Ovary (tissue), 9 donors: ENCODE results near the gene LBH. TPM values are rescaled to one million over a fixed set of nuclear protein-coding genes. Genes with fewer than 3 reads are reported as not detected.

Experiments used
- DNase-seq, 5 donors: peaks; one replicate each; pipeline ENCODE4 v3.0.0-alpha.2; 2019 to 2020
- H3K27ac ChIP-seq, 2 donors: fragments of 200-600 bp; one replicate each; pipeline versions ENCODE4 v1.5.1 to v1.8.0; 2019 to 2022
- H3K27me3 ChIP-seq: fragments of 200-600 bp; one replicate; pipeline ENCODE4 v1.8.0; 2022
- H3K36me3 ChIP-seq: fragments of 200-600 bp; sonication (generic); one replicate; pipeline ENCODE4 v1.5.1; 2019
- H3K4me1 ChIP-seq: one replicate; pipeline ENCODE4 v1.8.1; 2013; ENCODE audit warnings: mild to moderate bottlenecking, moderate library complexity; ENCODE audit not compliant: insufficient read depth
- H3K4me3 ChIP-seq: fragments of 200-600 bp; sonication (generic); one replicate; pipeline ENCODE4 v1.5.1; 2017
- H3K9me3 ChIP-seq, 2 donors: fragments of 200-600 bp in 1 of 2; sonication (generic) in 1 of 2; one replicate each; pipeline versions ENCODE4 v1.5.1 to v1.8.1; 2013 to 2019; ENCODE audit warnings: mild to moderate bottlenecking in 1 of 2, moderate library complexity in 1 of 2
- EP300 ChIP-seq: sonication (generic); formaldehyde crosslinking; IDR thresholded peaks from one replicate; pipeline ENCODE4 v1.6.1; 2017; ENCODE audit warnings: antibody characterized with exemption
- POLR2A ChIP-seq: fragments of 450-650 bp; IDR thresholded peaks from one replicate; pipeline ENCODE4 v1.6.1; 2017; ENCODE audit warnings: antibody characterized with exemption, mild to moderate bottlenecking, moderate library complexity
- WGBS, 3 donors: extraction: QIAGEN DNeasy Blood & Tissue Kit in 1 of 3; methylation state at CpG; one replicate each; pipeline versions ENCODE4 v1.1.5 to v1.1.7; 2013 to 2017; 5-methylcytosine and 5-hydroxymethylcytosine counted together
- intact Hi-C, 4 donors: fragments of 100-400 bp; cut with DNase I; formaldehyde crosslinking; loops; one replicate each; pipeline versions ENCODE4 v1.11.0 to v1.15.1; 2022 to 2023
- polyA plus RNA-seq, 2 donors: library from polyadenylated mRNA; stranded (reverse); fragments of 200-250 nt in 1 of 2; fragments of 350-450 nt in 1 of 2; fragmentation: Illumina TruSeq in 1 of 2; extraction: RNeasy Lipid Tissue Mini Kit (QIAGEN cat#74804) in 1 of 2; gene quantifications; one replicate each; pipeline ENCODE4 v1.2.3, GENCODE V29; 2013 to 2014
- total RNA-seq, 7 donors: library from RNA; depleted of rRNA in 2 of 7; stranded (reverse); fragments of >200 nt in 2 of 7; fragmentation: NEBNext Ultra II Directional in 3 of 7; extraction: Animal tissue kit (Norgen Biotek cat#: 25700) in 3 of 7; gene quantifications; one replicate each; pipeline versions ENCODE4 v1.1.0 to v1.2.4, GENCODE V29; 2016 to 2023
- TF ChIP-seq, protein P1 (sequence below), 3 donors: fragments of 450-650 bp in 2 of 3; fragments of 200-600 bp in 1 of 3; IDR thresholded peaks; one replicate each; pipeline versions ENCODE4 v1.5.1 to v1.8.0; 2016 to 2022; ENCODE audit warnings: antibody characterized with exemption in 3 of 3, mild to moderate bottlenecking in 1 of 3
- donor health status: DM: no; HTN: no; CAD: no; lungs with moderate emphysema.
- donor health status: DM: no; HTN: no; CAD: no.
- donor health status: Bipolar disorder and iron deficiency.
- donor health status: DM: yes; HTN: yes; CAD: no.
- donor health status: DM: no; HTN: no; CAD: no.
- donor health status: DM: yes; HTN: yes; CAD: no.

LBH gene
- total and polyA plus RNA-seq, 9 donors: 50.4 to 260 (median 110) TPM

DNA sequence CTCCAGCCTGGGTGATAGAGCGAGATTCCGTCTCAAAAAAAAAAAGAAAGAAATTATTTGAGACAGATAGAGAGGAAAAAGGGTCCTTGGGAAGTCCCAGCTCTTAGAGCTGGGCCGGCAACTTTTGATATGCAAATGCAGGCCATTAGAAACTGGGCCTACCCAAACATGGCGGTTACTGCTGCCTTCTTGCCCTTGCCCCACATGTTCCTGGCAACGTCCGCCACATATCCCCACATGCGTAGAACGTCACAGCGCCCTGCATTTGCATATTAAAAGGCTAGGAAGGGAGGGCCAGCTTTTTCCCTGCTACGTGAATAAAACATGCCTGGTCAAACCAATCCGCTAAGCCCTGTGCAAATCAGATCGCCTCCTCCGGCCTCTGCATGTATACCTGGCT, 40.7 kb upstream of the LBH start:
- H3K9me3 ChIP-seq: no peaks in the 10 kb centered on the region
- 95 to 96% (median 95%) methylated on average over 13 of the region's 13 CpGs for WGBS, 3 donors
- H3K36me3 ChIP-seq: no peaks in the 10 kb centered on the region
- H3K27me3 ChIP-seq: no peaks in the 10 kb centered on the region
- DNase-seq: no peak
- no peaks in the 10 kb centered on the region for H3K4me1 ChIP-seq
- no peak overlapping the region for H3K4me3 ChIP-seq
- TF ChIP-seq POLR2A (no peak), EP300 (no peak)
- TF ChIP-seq, protein P1, sequence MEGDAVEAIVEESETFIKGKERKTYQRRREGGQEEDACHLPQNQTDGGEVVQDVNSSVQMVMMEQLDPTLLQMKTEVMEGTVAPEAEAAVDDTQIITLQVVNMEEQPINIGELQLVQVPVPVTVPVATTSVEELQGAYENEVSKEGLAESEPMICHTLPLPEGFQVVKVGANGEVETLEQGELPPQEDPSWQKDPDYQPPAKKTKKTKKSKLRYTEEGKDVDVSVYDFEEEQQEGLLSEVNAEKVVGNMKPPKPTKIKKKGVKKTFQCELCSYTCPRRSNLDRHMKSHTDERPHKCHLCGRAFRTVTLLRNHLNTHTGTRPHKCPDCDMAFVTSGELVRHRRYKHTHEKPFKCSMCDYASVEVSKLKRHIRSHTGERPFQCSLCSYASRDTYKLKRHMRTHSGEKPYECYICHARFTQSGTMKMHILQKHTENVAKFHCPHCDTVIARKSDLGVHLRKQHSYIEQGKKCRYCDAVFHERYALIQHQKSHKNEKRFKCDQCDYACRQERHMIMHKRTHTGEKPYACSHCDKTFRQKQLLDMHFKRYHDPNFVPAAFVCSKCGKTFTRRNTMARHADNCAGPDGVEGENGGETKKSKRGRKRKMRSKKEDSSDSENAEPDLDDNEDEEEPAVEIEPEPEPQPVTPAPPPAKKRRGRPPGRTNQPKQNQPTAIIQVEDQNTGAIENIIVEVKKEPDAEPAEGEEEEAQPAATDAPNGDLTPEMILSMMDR (IDR thresholded peaks at IDR 0.05): no peak
- no peak overlapping the region for H3K27ac ChIP-seq
- intact Hi-C loops: no loop called here

DNA sequence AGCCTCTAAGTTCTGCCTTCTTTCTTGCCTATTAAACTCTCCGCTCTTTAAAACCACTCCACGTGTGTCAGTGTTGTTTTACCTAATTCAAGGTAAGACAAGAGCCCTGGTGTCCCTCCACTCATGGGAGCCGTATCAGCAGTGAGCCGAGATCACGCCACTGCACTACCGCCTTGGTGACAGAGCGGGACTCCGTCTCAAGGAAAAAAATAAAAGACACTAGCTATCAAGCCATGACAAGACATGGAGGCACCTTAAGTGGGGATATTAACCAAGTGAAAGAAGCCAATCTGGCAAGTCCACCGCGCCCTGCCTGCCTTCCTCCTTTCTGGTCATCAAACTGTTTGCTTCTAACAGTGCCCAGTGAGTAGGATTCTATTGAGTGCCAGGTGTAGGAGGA, 40.2 kb upstream of the LBH start:
- intact Hi-C loops: no loop called here
- H3K4me1 ChIP-seq: no peaks in the 10 kb centered on the region
- 96% methylated on average over 10 of the region's 10 CpGs for WGBS, 3 donors
- no peaks in the 10 kb centered on the region for H3K9me3 ChIP-seq
- no peaks in the 10 kb centered on the region for H3K36me3 ChIP-seq
- DNase-seq: no peak
- no peak overlapping the region for H3K4me3 ChIP-seq
- no peak overlapping the region for H3K27ac ChIP-seq
- no peak for TF ChIP-seq EP300
- TF ChIP-seq, protein P1 (IDR thresholded peaks at IDR 0.05): no peak
- no peak for TF ChIP-seq POLR2A
- no peaks in the 10 kb centered on the region for H3K27me3 ChIP-seq

DNA sequence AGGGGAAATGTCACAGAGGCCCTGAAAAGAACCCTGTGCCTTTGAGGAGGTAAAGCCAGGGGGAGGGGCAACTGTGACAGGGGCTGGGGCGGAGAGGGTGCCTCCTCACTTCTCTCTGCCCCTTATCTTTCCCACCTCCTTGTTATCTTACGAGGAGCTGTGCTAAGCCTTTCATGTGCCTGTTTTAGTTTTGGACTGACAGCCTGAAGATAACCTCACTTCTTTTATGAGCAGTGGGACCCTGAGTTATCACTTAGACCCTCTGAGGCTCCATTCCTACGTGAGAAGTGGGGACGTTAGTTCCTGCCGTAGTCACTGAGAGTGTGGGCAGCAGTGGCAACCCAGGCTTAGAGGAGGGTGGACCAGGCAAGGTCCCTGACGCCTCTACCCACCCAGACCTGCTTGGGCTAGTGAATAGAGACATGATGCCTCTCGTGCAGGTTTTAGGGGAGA, 39.5 kb upstream of the LBH start:
- no peaks in the 10 kb centered on the region for H3K27me3 ChIP-seq
- 86 to 89% (median 88%) methylated on average over 7 of the region's 7 CpGs for WGBS, 3 donors
- TF ChIP-seq EP300 (no peak), POLR2A (no peak)
- TF ChIP-seq, protein P1 (IDR thresholded peaks at IDR 0.05): no peak
- DNase-seq: no peak
- H3K4me3 ChIP-seq: no peak overlapping the region
- no peak overlapping the region for H3K27ac ChIP-seq
- no peaks in the 10 kb centered on the region for H3K4me1 ChIP-seq
- intact Hi-C loops: no loop called here
- H3K9me3 ChIP-seq: no peaks in the 10 kb centered on the region
- no peaks in the 10 kb centered on the region for H3K36me3 ChIP-seq

DNA sequence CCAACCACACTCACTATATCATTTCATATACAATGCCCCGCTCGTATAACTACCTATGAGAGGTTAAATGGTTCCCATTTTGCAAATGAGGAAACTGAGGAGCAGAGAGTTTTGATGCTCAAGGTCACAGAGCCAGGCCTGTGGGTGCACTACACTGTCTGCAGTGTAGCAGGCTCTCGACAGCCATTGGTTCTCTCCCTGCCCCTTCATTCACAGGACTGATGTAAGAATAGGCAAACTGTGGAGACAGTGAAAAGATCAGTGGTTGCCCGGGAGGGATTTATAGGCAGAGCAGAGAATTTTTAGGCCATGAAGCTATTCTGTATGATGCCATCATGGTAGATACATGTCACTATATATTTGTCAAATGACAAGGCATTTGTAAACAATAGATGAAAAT, 39.0 kb upstream of the LBH start:
- no peak for DNase-seq
- H3K4me1 ChIP-seq: no peaks in the 10 kb centered on the region
- intact Hi-C loops: no loop called here
- H3K9me3 ChIP-seq: no peaks in the 10 kb centered on the region
- WGBS, 3 donors: 84 to 87% (median 84%) methylated on average over 4 of the region's 4 CpGs
- H3K27me3 ChIP-seq: no peaks in the 10 kb centered on the region
- no peak overlapping the region for H3K27ac ChIP-seq
- H3K36me3 ChIP-seq: no peaks in the 10 kb centered on the region
- no peak overlapping the region for H3K4me3 ChIP-seq
- TF ChIP-seq, protein P1 (IDR thresholded peaks at IDR 0.05): no peak
- TF ChIP-seq POLR2A (no peak), EP300 (no peak)
